HG02852 (cell line): ENCODE results near the gene KTI12.
"Not testable (repeated sequence)": the region's sequence is repeated elsewhere in the genome, so short reads cannot be mapped to it uniquely, and the experiment has no call there.

Experiments used
- ATAC-seq: cut with Tn5 transposase; IDR thresholded peaks from one replicate; pipeline ENCODE4 v1.9.1; 2021; ENCODE audit warnings: mild to moderate bottlenecking, moderate library complexity; ENCODE audit not compliant: unreplicated experiment

Gene KTI12

GRCh38 chr1:52033190-52034049 is at the start of gene KTI12:
Gene KTI12, minus strand, starts transcription at chr1:52033810. Its CDS starts 49 bp downstream, at chr1:52033761.
- peak; percentile 82 for ATAC-seq

GRCh38 chr1:52080014-52080415 is 46.4 kb upstream of the KTI12 start:
- no peak for ATAC-seq

GRCh38 chr1:52077277-52077676 is 43.7 kb upstream of the KTI12 start:
- ATAC-seq = not testable (repeated sequence)

- ATAC-seq = no peak
These were observed 38.7 kb upstream of the KTI12 start for GRCh38 chr1:52072291-52072690.

GRCh38 chr1:52070704-52071103 is 37.1 kb upstream of the KTI12 start:
- ATAC-seq = no peak

GRCh38 chr1:52063192-52063591 is 29.6 kb upstream of the KTI12 start:
- ATAC-seq = no peak

- no peak for ATAC-seq
These were observed 27.2 kb upstream of the KTI12 start for GRCh38 chr1:52060822-52061221.

- no peak for ATAC-seq
These were observed 26.3 kb upstream of the KTI12 start for GRCh38 chr1:52059888-52060287.

GRCh38 chr1:52059321-52059720 is 25.7 kb upstream of the KTI12 start:
- ATAC-seq = no peak

- no peak for ATAC-seq
These were observed 24.3 kb upstream of the KTI12 start for GRCh38 chr1:52057876-52058415.

GRCh38 chr1:52057255-52057654 is 23.6 kb upstream of the KTI12 start:
- no peak for ATAC-seq

- ATAC-seq = peak; percentile 38
These were observed 23.3 kb upstream of the KTI12 start for GRCh38 chr1:52056937-52057231.

- ATAC-seq = peak; percentile 84
These were observed 22.7 kb upstream of the KTI12 start, which contains the start of gene BTF3L4 for GRCh38 chr1:52056163-52056936. Gene BTF3L4, plus strand, starts transcription at chr1:52056295. Its CDS starts 3,553 bp downstream, at chr1:52059848.

GRCh38 chr1:52055866-52056162 is 22.2 kb upstream of the KTI12 start:
- no peak for ATAC-seq

GRCh38 chr1:52055066-52055865 is 21.7 kb upstream of the KTI12 start, which contains the start of gene TXNDC12:
Gene TXNDC12, minus strand, starts transcription at chr1:52055191. Its CDS starts 95 bp downstream, at chr1:52055096.
- peak; percentile 41 for ATAC-seq

- ATAC-seq = no peak
These were observed 21.0 kb upstream of the KTI12 start for GRCh38 chr1:52054496-52055065.

GRCh38 chr1:52053862-52054261 is 20.3 kb upstream of the KTI12 start:
- ATAC-seq = no peak

- not testable (repeated sequence) for ATAC-seq
These were observed 15.7 kb upstream of the KTI12 start for GRCh38 chr1:52049337-52049736.

- not testable (repeated sequence) for ATAC-seq
These were observed 12.1 kb upstream of the KTI12 start for GRCh38 chr1:52045666-52046195.

GRCh38 chr1:52045236-52045635 is 11.6 kb upstream of the KTI12 start:
- no peak for ATAC-seq
